Measurements from ENCODE around the gene CCDC183. TPM values are rescaled to one million over a fixed set of nuclear protein-coding genes. Genes with fewer than 3 reads are reported as not detected.
"Not testable (repeated sequence)": the region's sequence is repeated elsewhere in the genome, so short reads cannot be mapped to it uniquely, and the experiment has no call there.

Gene CCDC183
- total RNA-seq, 4 donors from 2014 or later, result 2.0 TPM; not detected in 2

DNA sequence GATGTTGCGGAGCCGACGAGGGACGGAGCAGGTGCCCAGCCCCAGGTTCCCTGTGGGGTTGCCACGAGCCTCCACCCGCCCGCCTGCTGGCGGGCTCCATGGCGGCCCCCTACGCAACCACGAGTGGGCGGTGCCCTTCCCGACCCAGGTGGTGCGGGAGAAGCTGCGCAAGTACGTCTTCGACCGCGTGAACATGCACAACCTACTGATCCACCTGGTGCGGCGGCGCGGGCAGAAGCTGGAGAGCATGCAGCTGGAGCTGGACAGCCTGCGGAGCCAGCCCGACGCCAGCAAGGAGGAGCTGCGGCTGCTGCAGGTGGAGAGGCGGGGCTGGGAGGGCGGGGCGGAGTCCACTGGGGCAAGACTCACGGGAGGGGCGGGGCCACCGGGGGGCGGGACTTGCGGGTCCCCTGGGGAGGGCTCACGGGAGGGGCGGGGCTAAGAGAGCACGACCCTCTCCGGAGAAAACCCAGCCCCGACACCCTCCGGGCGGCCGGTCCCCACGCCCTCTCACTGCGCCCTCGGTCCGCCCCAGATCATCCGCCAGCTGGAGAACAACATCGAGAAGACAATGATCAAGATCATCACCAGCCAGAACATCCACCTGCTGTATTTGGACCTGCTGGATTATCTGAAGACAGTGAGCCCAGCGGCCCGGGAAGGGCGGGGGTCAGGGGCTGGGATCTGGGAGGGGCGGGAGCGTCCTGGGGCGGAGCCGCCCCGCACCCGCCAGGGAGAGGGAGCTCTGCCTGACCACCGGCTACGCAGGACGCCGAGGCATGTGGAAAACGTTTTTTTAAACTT lies 3.9 kb downstream of the CCDC183 start:
- peaks cover 17 to 32% of the 10 kb centered on the region in 2 donors for H3K27me3 ChIP-seq
- peak; percentile 57 to 65 for DNase-seq
- intact Hi-C loops (cut with DNase I; ENCODE audit: low total_unique reads), result no loop called here
- TF ChIP-seq, protein P1, sequence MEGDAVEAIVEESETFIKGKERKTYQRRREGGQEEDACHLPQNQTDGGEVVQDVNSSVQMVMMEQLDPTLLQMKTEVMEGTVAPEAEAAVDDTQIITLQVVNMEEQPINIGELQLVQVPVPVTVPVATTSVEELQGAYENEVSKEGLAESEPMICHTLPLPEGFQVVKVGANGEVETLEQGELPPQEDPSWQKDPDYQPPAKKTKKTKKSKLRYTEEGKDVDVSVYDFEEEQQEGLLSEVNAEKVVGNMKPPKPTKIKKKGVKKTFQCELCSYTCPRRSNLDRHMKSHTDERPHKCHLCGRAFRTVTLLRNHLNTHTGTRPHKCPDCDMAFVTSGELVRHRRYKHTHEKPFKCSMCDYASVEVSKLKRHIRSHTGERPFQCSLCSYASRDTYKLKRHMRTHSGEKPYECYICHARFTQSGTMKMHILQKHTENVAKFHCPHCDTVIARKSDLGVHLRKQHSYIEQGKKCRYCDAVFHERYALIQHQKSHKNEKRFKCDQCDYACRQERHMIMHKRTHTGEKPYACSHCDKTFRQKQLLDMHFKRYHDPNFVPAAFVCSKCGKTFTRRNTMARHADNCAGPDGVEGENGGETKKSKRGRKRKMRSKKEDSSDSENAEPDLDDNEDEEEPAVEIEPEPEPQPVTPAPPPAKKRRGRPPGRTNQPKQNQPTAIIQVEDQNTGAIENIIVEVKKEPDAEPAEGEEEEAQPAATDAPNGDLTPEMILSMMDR (IDR thresholded peaks at IDR 0.05), result no peak
- no peak for TF ChIP-seq POLR2A (IDR thresholded peaks at IDR 0.05)
- H3K4me3 ChIP-seq, result peak overlapping the region in 1 of 2 donors; percentile 19
- H3K9me3 ChIP-seq, result no peaks in the 10 kb centered on the region
- no peaks in the 10 kb centered on the region for H3K36me3 ChIP-seq
- no peak overlapping the region for H3K27ac ChIP-seq
- H3K4me1 ChIP-seq, result peaks cover 0 to 17% of the 10 kb centered on the region in 2 donors

DNA sequence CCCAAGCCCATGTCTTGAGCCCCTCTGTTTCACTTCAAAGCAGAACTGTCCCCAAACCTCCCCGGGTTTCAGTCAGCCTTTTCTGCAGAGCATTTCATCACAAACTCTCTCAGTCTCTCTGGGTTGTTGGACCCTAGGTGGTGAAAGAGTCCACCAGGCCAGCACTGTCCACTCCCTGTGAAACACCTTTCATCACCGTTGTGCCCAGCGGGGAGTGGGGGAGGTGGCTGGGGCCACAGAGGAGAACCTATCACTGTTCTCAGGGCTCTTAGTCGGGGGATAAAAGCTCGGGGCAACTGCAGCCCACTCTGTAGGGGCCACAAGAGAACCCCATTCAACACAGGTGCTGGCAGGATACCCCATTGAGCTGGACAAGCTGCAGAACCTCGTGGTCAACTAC lies 6.2 kb downstream of the CCDC183 start:
- H3K27me3 ChIP-seq, result peaks cover 17 to 32% of the 10 kb centered on the region in 2 donors
- TF ChIP-seq, protein P1 (IDR thresholded peaks at IDR 0.05), result no peak
- no peak for TF ChIP-seq POLR2A (IDR thresholded peaks at IDR 0.05)
- intact Hi-C loops (cut with DNase I; ENCODE audit: low total_unique reads), result no loop called here

GRCh38 chr9:136803009-136803550 lies 6.9 kb downstream of the CCDC183 start:
- intact Hi-C loops (cut with DNase I; ENCODE audit: low total_unique reads); H3K27ac ChIP-seq; H3K36me3 ChIP-seq; H3K4me3 ChIP-seq; DNase-seq; H3K9me3 ChIP-seq: not testable (repeated sequence)
- Histone ChIP-seq H3K4me1 (peaks cover 0 to 17% of the 10 kb centered on the region in 2 donors), H3K27me3 (peaks cover 17 to 32% of the 10 kb centered on the region in 2 donors)

More for the DNA sequence above, 6.2 kb downstream of the CCDC183 start:
- Histone ChIP-seq H3K27ac (no peak overlapping the region), H3K4me1 (peaks cover 0 to 17% of the 10 kb centered on the region in 2 donors), H3K9me3 (no peaks in the 10 kb centered on the region), H3K36me3 (no peaks in the 10 kb centered on the region), H3K4me3 (no peak overlapping the region)
- DNase-seq, result no peak

- no peaks in the 10 kb centered on the region for H3K36me3 ChIP-seq
- peaks cover 0 to 19% of the 10 kb centered on the region in 2 donors for H3K4me1 ChIP-seq
- DNase-seq, result no peak
- no peak overlapping the region for H3K4me3 ChIP-seq
- no peak for TF ChIP-seq POLR2A (IDR thresholded peaks at IDR 0.05)
- TF ChIP-seq, protein P1 (IDR thresholded peaks at IDR 0.05), result no peak
- intact Hi-C loops (cut with DNase I; ENCODE audit: low total_unique reads), result no loop called here
- peaks cover 16 to 29% of the 10 kb centered on the region in 2 donors for H3K27me3 ChIP-seq
- H3K27ac ChIP-seq, result no peak overlapping the region
- H3K9me3 ChIP-seq, result no peaks in the 10 kb centered on the region
Measured at GRCh38 chr9:136803551-136804508, 7.7 kb downstream of the CCDC183 start.

DNA sequence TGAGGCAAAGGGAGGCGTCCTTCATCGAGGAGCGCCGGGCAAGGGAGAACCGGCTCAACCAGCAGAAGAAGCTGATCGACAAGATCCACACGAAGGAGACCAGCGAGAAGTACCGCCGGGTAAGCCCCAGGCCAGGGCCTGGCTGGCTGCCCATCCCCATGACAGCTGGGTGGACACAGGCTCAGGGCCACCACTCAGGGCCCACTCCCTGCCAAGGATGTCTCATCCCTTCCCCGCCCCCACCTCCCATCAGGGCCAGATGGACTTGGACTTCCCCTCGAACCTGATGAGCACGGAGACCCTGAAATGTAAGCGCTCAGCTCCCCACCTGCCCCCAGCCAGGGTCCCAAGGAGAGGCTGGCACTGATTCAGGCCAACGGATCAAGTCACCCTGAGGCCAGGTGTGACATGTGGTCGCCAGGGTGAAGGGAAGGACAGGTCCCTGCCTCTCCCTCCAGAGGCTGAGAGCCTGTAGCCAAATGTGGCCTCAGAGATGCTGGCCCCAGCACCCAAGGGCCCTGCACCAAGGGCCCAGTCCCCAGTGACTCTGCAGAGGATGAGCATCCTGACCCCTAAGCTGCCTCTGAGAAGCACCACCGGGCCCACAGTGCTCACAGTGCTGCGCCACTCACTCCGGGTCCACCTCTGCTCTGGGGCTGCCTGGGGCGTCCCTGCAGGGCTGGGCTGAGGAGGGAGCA lies 8.5 kb downstream of the CCDC183 start:
- H3K4me3 ChIP-seq, result no peak overlapping the region
- no peak for DNase-seq
- H3K27me3 ChIP-seq, result peaks cover 8 to 23% of the 10 kb centered on the region in 2 donors
- H3K4me1 ChIP-seq, result peaks cover 0 to 23% of the 10 kb centered on the region in 2 donors
- no peak overlapping the region for H3K27ac ChIP-seq
- TF ChIP-seq POLR2A (IDR thresholded peaks at IDR 0.05), result no peak
- TF ChIP-seq, protein P1 (IDR thresholded peaks at IDR 0.05), result no peak
- no peaks in the 10 kb centered on the region for H3K9me3 ChIP-seq
- no peaks in the 10 kb centered on the region for H3K36me3 ChIP-seq
- intact Hi-C loops (cut with DNase I; ENCODE audit: low total_unique reads), result no loop called here

Measured in uterus (tissue), 4 donors.